GM19372 (cell line): ENCODE results near the gene SDK1.

Experiments
- ATAC-seq: cut with Tn5 transposase; IDR thresholded peaks from one replicate; pipeline ENCODE4 v1.9.1; 2021; ENCODE audit warnings: mild to moderate bottlenecking, low read depth, moderate library complexity; ENCODE audit not compliant: unreplicated experiment

SDK1 gene

GRCh38 chr7:3844540-3845151 lies 543.6 kb downstream of the SDK1 start:
- ATAC-seq: no peak

- ATAC-seq: no peak
Observed at GRCh38 chr7:3846738-3847137, 545.7 kb downstream of the SDK1 start.

- no peak for ATAC-seq
Observed at GRCh38 chr7:3847336-3847735, 546.3 kb downstream of the SDK1 start.

GRCh38 chr7:3859431-3859830 lies 558.4 kb downstream of the SDK1 start:
- no peak for ATAC-seq

- ATAC-seq: no peak
Observed at GRCh38 chr7:3860932-3861331, 559.9 kb downstream of the SDK1 start.

GRCh38 chr7:3861386-3861785 lies 560.3 kb downstream of the SDK1 start:
- no peak for ATAC-seq

- ATAC-seq: no peak
Observed at GRCh38 chr7:3861941-3862340, 560.9 kb downstream of the SDK1 start.

- no peak for ATAC-seq
Observed at GRCh38 chr7:3862774-3863173, 561.7 kb downstream of the SDK1 start.

- ATAC-seq: no peak
Observed at GRCh38 chr7:3866277-3866676, 565.2 kb downstream of the SDK1 start.

- ATAC-seq: no peak
Observed at GRCh38 chr7:3867863-3868262, 566.8 kb downstream of the SDK1 start.

GRCh38 chr7:3879355-3880075 lies 578.5 kb downstream of the SDK1 start:
- ATAC-seq: no peak

- ATAC-seq: no peak
Observed at GRCh38 chr7:3880228-3880987, 579.4 kb downstream of the SDK1 start.

GRCh38 chr7:3882782-3883181 lies 581.7 kb downstream of the SDK1 start:
- ATAC-seq: no peak

- ATAC-seq: no peak
Observed at GRCh38 chr7:3884543-3884942, 583.5 kb downstream of the SDK1 start.

- no peak for ATAC-seq
Observed at GRCh38 chr7:3887096-3887690, 586.1 kb downstream of the SDK1 start.

GRCh38 chr7:3888096-3888495 lies 587.0 kb downstream of the SDK1 start:
- ATAC-seq: no peak

- no peak for ATAC-seq
Observed at GRCh38 chr7:3892157-3892556, 591.1 kb downstream of the SDK1 start.

- no peak for ATAC-seq
Observed at GRCh38 chr7:3892686-3893085, 591.6 kb downstream of the SDK1 start.

- ATAC-seq: no peak
Observed at GRCh38 chr7:3893151-3893788, 592.2 kb downstream of the SDK1 start.

GRCh38 chr7:3893789-3894153 lies 592.7 kb downstream of the SDK1 start:
- no peak for ATAC-seq
